HG02642 (cell line): Measurements from ENCODE around the gene CDH2.

ENCODE experiments used
- ATAC-seq: cut with Tn5 transposase; IDR thresholded peaks from one replicate; pipeline ENCODE4 v1.9.1; 2021; ENCODE audit warnings: mild to moderate bottlenecking; ENCODE audit not compliant: unreplicated experiment, poor library complexity

Gene CDH2

GRCh38 chr18:28174181-28174905 lies 2.6 kb downstream of the CDH2 start:
- ATAC-seq = no peak

- ATAC-seq = no peak
These were observed 5.1 kb downstream of the CDH2 start for GRCh38 chr18:28171837-28172236.

- ATAC-seq = no peak
These were observed 8.2 kb downstream of the CDH2 start for GRCh38 chr18:28168725-28169124.

GRCh38 chr18:28167835-28168349 lies 9.0 kb downstream of the CDH2 start:
- no peak for ATAC-seq

GRCh38 chr18:28164771-28165483 lies 12.0 kb downstream of the CDH2 start:
- no peak for ATAC-seq

- ATAC-seq = no peak
These were observed 13.6 kb downstream of the CDH2 start for GRCh38 chr18:28163201-28163775.

- ATAC-seq = no peak
These were observed 15.0 kb downstream of the CDH2 start for GRCh38 chr18:28161608-28162599.

- no peak for ATAC-seq
These were observed 17.9 kb downstream of the CDH2 start for GRCh38 chr18:28159055-28159454.

- ATAC-seq = no peak
These were observed 18.8 kb downstream of the CDH2 start for GRCh38 chr18:28158083-28158581.

- ATAC-seq = no peak
These were observed 23.4 kb downstream of the CDH2 start for GRCh38 chr18:28153485-28154065.

GRCh38 chr18:28152754-28153153 lies 24.2 kb downstream of the CDH2 start:
- ATAC-seq = no peak

GRCh38 chr18:28152354-28152753 lies 24.6 kb downstream of the CDH2 start:
- ATAC-seq = no peak

- no peak for ATAC-seq
These were observed 25.5 kb downstream of the CDH2 start for GRCh38 chr18:28151434-28151833.

- no peak for ATAC-seq
These were observed 26.0 kb downstream of the CDH2 start for GRCh38 chr18:28150925-28151324.

GRCh38 chr18:28149810-28150420 lies 27.0 kb downstream of the CDH2 start:
- ATAC-seq = no peak

- ATAC-seq = no peak
These were observed 29.2 kb downstream of the CDH2 start for GRCh38 chr18:28147674-28148171.

GRCh38 chr18:28143725-28144124 lies 33.2 kb downstream of the CDH2 start:
- ATAC-seq = no peak

- ATAC-seq = no peak
These were observed 38.1 kb downstream of the CDH2 start for GRCh38 chr18:28138816-28139215.

GRCh38 chr18:28136071-28136470 lies 40.9 kb downstream of the CDH2 start:
- no peak for ATAC-seq
